Fibroblast of lung (primary cell): Measurements from ENCODE around the gene ZPR1. TPM values are rescaled to one million over a fixed set of nuclear protein-coding genes. Genes with fewer than 3 reads are reported as not detected.

ENCODE experiments used
- DNase-seq, 2 donors: peaks; one replicate each; pipeline versions ENCODE4 v3.0.0 to v3.0.0-alpha.2; 2010; ENCODE audit warnings: low read depth in 2 of 2
- H2AFZ ChIP-seq: 2 replicates; pipeline ENCODE4 v1.5.1; 2012; ENCODE audit warnings: low read length, control low read depth, inconsistent platforms
- H3K27ac ChIP-seq: 2 replicates; pipeline ENCODE4 v1.5.1; 2011; ENCODE audit warnings: low read length, control low read depth; ENCODE audit not compliant: insufficient read depth
- H3K27me3 ChIP-seq: 2 replicates; pipeline ENCODE4 v1.5.1; 2011; ENCODE audit warnings: mild to moderate bottlenecking, low read length; ENCODE audit not compliant: control insufficient read depth, insufficient read depth
- H3K36me3 ChIP-seq: 2 replicates; pipeline ENCODE4 v1.5.1; 2011; ENCODE audit warnings: low read length; ENCODE audit not compliant: control insufficient read depth, insufficient read depth
- H3K4me1 ChIP-seq: 2 replicates; pipeline ENCODE4 v1.5.1; 2011; ENCODE audit warnings: low read length; ENCODE audit not compliant: control insufficient read depth, insufficient read depth; ENCODE audit errors: extremely low read depth
- H3K4me2 ChIP-seq: 2 replicates; pipeline ENCODE4 v1.5.1; 2011; ENCODE audit warnings: low read length, control low read depth; ENCODE audit not compliant: insufficient read depth; ENCODE audit errors: extremely low read depth
- H3K4me3 ChIP-seq, 4 experiments: fragments of 200-600 bp in 1 of 4; sonication (generic) in 1 of 4; replicated peaks in 1 of 4; 2 replicates each; pipeline ENCODE4 v1.5.1; 2011 to 2016; ENCODE audit warnings: low read length in 4 of 4, low read depth in 3 of 4, mild to moderate bottlenecking in 3 of 4, control low read depth in 2 of 4, inconsistent platforms in 1 of 4, mixed read lengths in 1 of 4; ENCODE audit not compliant: insufficient read depth in 1 of 4; ENCODE audit errors: control extremely low read depth in 1 of 4
- H3K79me2 ChIP-seq: 2 replicates; pipeline ENCODE4 v1.5.1; 2012; ENCODE audit warnings: mild to moderate bottlenecking, low read length, inconsistent platforms; ENCODE audit not compliant: control insufficient read depth, insufficient read depth
- H3K9ac ChIP-seq: 2 replicates; pipeline ENCODE4 v1.5.1; 2011; ENCODE audit warnings: mild to moderate bottlenecking, low read length, control low read depth; ENCODE audit not compliant: insufficient read depth
- H3K9me3 ChIP-seq: 2 replicates; pipeline ENCODE4 v1.5.1; 2012; ENCODE audit warnings: low read depth, low read length; ENCODE audit not compliant: control insufficient read depth, insufficient read depth
- H4K20me1 ChIP-seq: 2 replicates; pipeline ENCODE4 v1.5.1; 2011; ENCODE audit warnings: low read length; ENCODE audit not compliant: control insufficient read depth, insufficient read depth; ENCODE audit errors: extremely low read depth
- CTCF ChIP-seq, 2 donors: IDR thresholded peaks in 1 of 2; conservative IDR thresholded peaks in 1 of 2; 1 replicate in 1 of 2; 2 replicates in 1 of 2; pipeline ENCODE4 v1.5.1; 2011 to 2012; ENCODE audit warnings: low read length in 2 of 2, control low read depth in 1 of 2, inconsistent platforms in 1 of 2, low read depth in 1 of 2, mild to moderate bottlenecking in 1 of 2
- EZH2 ChIP-seq: IDR thresholded peaks from 2 replicates; pipeline ENCODE4 v1.5.1; 2012; ENCODE audit warnings: low read length, control low read depth, mild to moderate bottlenecking; ENCODE audit errors: missing control alignments
- polyA plus RNA-seq, 2 donors: library from polyadenylated mRNA; depleted of rRNA in 1 of 2; stranded (reverse) in 1 of 2; unstranded in 1 of 2; fragments of >200 nt; gene quantifications; 2 replicates each; pipeline ENCODE4 v1.2.1, GENCODE V29; 2011 to 2012; ENCODE audit warnings: missing spikeins in 1 of 2
- total RNA-seq: library from RNA; depleted of rRNA; stranded (reverse); fragments of >200 nt; gene quantifications from 2 replicates; pipeline ENCODE4 v1.2.1, GENCODE V29; 2014

ZPR1 gene
- total and polyA plus RNA-seq, 2 donors (not counting 1 experiment from before 2014, with no cell fraction given), result 28.4 to 56.4 TPM

- no peak overlapping the region for H3K4me3 ChIP-seq
- H3K4me2 ChIP-seq, result no peak overlapping the region
- peaks cover 11% of the 10 kb centered on the region for H3K27me3 ChIP-seq
- no peak overlapping the region for H2AFZ ChIP-seq
- no peak for TF ChIP-seq CTCF (conservative IDR thresholded peaks at IDR 0.05 in 1 of 2, IDR thresholded peaks at IDR 0.05 in 1 of 2; ENCODE audit: low read depth in 1 of 2, low read length in 2 of 2)
- no peak for TF ChIP-seq EZH2
- DNase-seq, result no peak
- no peak overlapping the region for H3K27ac ChIP-seq
- H3K9me3 ChIP-seq, result no peaks in the 10 kb centered on the region
- no peaks in the 10 kb centered on the region for H4K20me1 ChIP-seq
- H3K79me2 ChIP-seq, result no peaks in the 10 kb centered on the region
- H3K4me1 ChIP-seq, result no peaks in the 10 kb centered on the region
- no peak overlapping the region for H3K9ac ChIP-seq
- no peaks in the 10 kb centered on the region for H3K36me3 ChIP-seq
Observed at GRCh38 chr11:116733043-116733755, 54.6 kb downstream of the ZPR1 start.

DNA sequence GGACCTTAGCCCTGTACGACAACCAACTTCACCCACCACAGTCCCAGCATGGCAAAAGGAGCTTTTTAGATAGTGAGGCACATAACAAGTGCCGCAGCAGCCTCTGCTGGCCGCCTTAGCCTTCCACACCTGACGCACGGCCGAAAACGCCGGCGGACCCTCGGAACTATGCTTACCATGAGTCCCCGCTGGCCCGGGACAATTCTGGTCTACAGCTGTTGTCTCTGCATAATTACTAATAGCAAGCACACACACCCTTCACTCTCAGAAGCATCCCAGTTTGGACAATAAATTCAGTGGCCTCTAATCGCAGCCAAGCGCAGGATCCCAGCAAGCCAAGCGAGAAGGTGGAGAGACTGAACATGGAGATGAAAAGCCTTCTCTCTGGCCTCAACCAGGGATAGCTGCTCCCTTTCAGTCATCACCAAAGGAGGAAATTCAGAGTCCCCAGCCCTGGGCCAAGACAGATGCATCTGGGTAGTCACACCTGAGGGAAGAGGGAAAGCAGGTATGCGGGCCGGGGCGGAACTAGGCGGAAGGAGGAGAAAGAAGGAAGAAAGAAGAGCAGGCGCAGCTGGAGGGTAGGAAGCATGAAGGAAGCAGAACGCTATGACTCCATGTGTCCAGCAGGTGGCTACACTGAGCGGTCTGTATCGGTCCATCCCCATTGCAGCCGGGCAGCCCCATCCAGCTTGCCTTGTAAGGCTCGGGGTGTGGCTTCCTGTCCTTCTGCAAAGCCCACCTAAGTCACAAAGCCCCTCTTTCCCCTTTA lies 55.4 kb downstream of the ZPR1 start:
- Histone ChIP-seq H3K9ac (no peak overlapping the region), H3K27ac (no peak overlapping the region), H4K20me1 (no peaks in the 10 kb centered on the region), H3K4me2 (no peak overlapping the region), H3K79me2 (no peaks in the 10 kb centered on the region), H3K36me3 (no peaks in the 10 kb centered on the region), H3K27me3 (peaks cover 11% of the 10 kb centered on the region), H3K4me1 (no peaks in the 10 kb centered on the region), H2AFZ (no peak overlapping the region), H3K4me3 (no peak overlapping the region), H3K9me3 (no peaks in the 10 kb centered on the region)
- DNase-seq, result peak; percentile 39 to 70
- peak; percentile 83 to 95 for TF ChIP-seq CTCF (conservative IDR thresholded peaks at IDR 0.05 in 1 of 2, IDR thresholded peaks at IDR 0.05 in 1 of 2; ENCODE audit: low read depth in 1 of 2, low read length in 2 of 2)
- no peak for TF ChIP-seq EZH2

DNA sequence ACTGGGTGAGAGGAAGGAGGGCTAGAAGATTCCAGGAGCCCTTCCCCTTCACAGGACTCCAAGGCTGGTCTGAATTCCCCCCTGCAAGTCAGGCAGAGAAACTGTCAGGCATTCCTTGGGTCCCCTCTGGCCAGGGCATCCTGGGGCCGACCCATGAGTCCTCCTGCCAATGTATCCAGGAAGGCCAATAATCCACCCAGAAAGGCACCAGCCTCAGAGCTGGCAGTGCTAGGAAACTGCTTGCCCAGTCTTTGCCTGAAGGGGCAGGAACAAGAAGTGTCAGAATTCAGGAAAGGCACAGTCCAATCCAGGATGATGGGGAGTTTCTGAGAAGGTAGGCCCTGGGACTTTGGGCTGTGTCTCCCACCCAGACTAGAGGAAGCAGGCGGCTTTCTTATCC lies 56.0 kb downstream of the ZPR1 start:
- H3K79me2 ChIP-seq, result no peaks in the 10 kb centered on the region
- peaks cover 11% of the 10 kb centered on the region for H3K27me3 ChIP-seq
- no peak overlapping the region for H3K4me2 ChIP-seq
- no peak overlapping the region for H3K9ac ChIP-seq
- H3K36me3 ChIP-seq, result no peaks in the 10 kb centered on the region
- no peaks in the 10 kb centered on the region for H3K9me3 ChIP-seq
- H3K27ac ChIP-seq, result no peak overlapping the region
- H2AFZ ChIP-seq, result no peak overlapping the region
- H4K20me1 ChIP-seq, result no peaks in the 10 kb centered on the region
- peaks cover under 1% of the 10 kb centered on the region for H3K4me1 ChIP-seq
- TF ChIP-seq EZH2, result no peak
- no peak for TF ChIP-seq CTCF (conservative IDR thresholded peaks at IDR 0.05 in 1 of 2, IDR thresholded peaks at IDR 0.05 in 1 of 2; ENCODE audit: low read depth in 1 of 2, low read length in 2 of 2)
- no peak for DNase-seq
- H3K4me3 ChIP-seq, result no peak overlapping the region
